DOHH2 (cell line): Measurements from ENCODE around the gene CTTN.

Experiments used
- CTCF ChIP-seq: fragments of 200-600 bp; sonication (generic); IDR thresholded peaks from one replicate; pipeline ENCODE4 v1.5.1; 2014; ENCODE audit warnings: antibody characterized with exemption, mild to moderate bottlenecking, low read depth, low read length; ENCODE audit not compliant: poor library complexity, severe bottlenecking
- EZH2phosphoT487 ChIP-seq: fragments of 200-600 bp; sonication (generic); IDR thresholded peaks from 2 replicates; pipeline ENCODE4 v1.6.1; 2017; ENCODE audit warnings: borderline replicate concordance, mild to moderate bottlenecking, antibody characterized with exemption, low read length, moderate library complexity, mixed read lengths

GRCh38 chr11:70411713-70412452 is 13.6 kb downstream of the CTTN start:
- TF ChIP-seq CTCF = no peak
- TF ChIP-seq EZH2phosphoT487 = no peak
